ENCODE results near the gene IZUMO2. TPM values are rescaled to one million over a fixed set of nuclear protein-coding genes. Genes with fewer than 3 reads are reported as not detected.
A peak's percentile ranks its signal among the peaks of the same experiment; 100 is the strongest.

IZUMO2 gene
- total RNA-seq, 2 donors from 2014 or later: not detected

GRCh38 chr19:50175924-50176323, 12.8 kb upstream of the IZUMO2 start:
- peaks cover 2% of the 10 kb centered on the region for H3K4me1 Mint-ChIP-seq
- DNase-seq: no peak
- H3K9me3 ChIP-seq (ENCODE audit: control insufficient read depth, low read length, poor library complexity, severe bottlenecking): no peaks in the 10 kb centered on the region
- ATAC-seq: no peak
- peaks cover 23% of the 10 kb centered on the region for H3K27me3 Mint-ChIP-seq
- no peaks in the 10 kb centered on the region for H3K36me3 Mint-ChIP-seq (ENCODE audit: low read depth)
- H3K4me3 Mint-ChIP-seq: no peak overlapping the region
- H3K27ac Mint-ChIP-seq: no peak overlapping the region

- Mint-ChIP-seq H3K4me1 (peaks cover 2% of the 10 kb centered on the region), H3K4me3 (no peak overlapping the region), H3K27me3 (peaks cover 19% of the 10 kb centered on the region), H3K36me3 (ENCODE audit: low read depth) (peaks cover 3% of the 10 kb centered on the region), H3K27ac (no peak overlapping the region)
- ATAC-seq (no peak), DNase-seq (no peak)
- H3K9me3 ChIP-seq (ENCODE audit: control insufficient read depth, low read length, poor library complexity, severe bottlenecking): no peaks in the 10 kb centered on the region
Measured at GRCh38 chr19:50174100-50174793, 11.2 kb upstream of the IZUMO2 start.

- H3K9me3 ChIP-seq (ENCODE audit: control insufficient read depth, low read length, poor library complexity, severe bottlenecking): no peaks in the 10 kb centered on the region
- ATAC-seq: no peak
- H3K4me3 Mint-ChIP-seq: no peak overlapping the region
- H3K4me1 Mint-ChIP-seq: peaks cover 2% of the 10 kb centered on the region
- no peak for DNase-seq
- H3K27me3 Mint-ChIP-seq: peaks cover 22% of the 10 kb centered on the region
- peaks cover 6% of the 10 kb centered on the region for H3K36me3 Mint-ChIP-seq (ENCODE audit: low read depth)
- no peak overlapping the region for H3K27ac Mint-ChIP-seq
Measured at GRCh38 chr19:50173127-50173526, 10.0 kb upstream of the IZUMO2 start.

GRCh38 chr19:50172726-50173125, 9.6 kb upstream of the IZUMO2 start:
- H3K4me1 Mint-ChIP-seq: peaks cover 2% of the 10 kb centered on the region
- ATAC-seq: no peak
- H3K27ac Mint-ChIP-seq: no peak overlapping the region
- peaks cover 6% of the 10 kb centered on the region for H3K36me3 Mint-ChIP-seq (ENCODE audit: low read depth)
- no peak overlapping the region for H3K4me3 Mint-ChIP-seq
- H3K27me3 Mint-ChIP-seq: peaks cover 21% of the 10 kb centered on the region
- H3K9me3 ChIP-seq (ENCODE audit: control insufficient read depth, low read length, poor library complexity, severe bottlenecking): no peaks in the 10 kb centered on the region
- no peak for DNase-seq

GRCh38 chr19:50171752-50172151, 8.7 kb upstream of the IZUMO2 start:
- no peak overlapping the region for H3K4me3 Mint-ChIP-seq
- H3K36me3 Mint-ChIP-seq (ENCODE audit: low read depth): peaks cover 8% of the 10 kb centered on the region
- no peak for DNase-seq
- H3K9me3 ChIP-seq (ENCODE audit: control insufficient read depth, low read length, poor library complexity, severe bottlenecking): no peaks in the 10 kb centered on the region
- H3K27ac Mint-ChIP-seq: no peak overlapping the region
- no peak for ATAC-seq
- H3K4me1 Mint-ChIP-seq: peaks cover 2% of the 10 kb centered on the region
- H3K27me3 Mint-ChIP-seq: peaks cover 31% of the 10 kb centered on the region

- H3K4me1 Mint-ChIP-seq: peaks cover 2% of the 10 kb centered on the region
- no peak for ATAC-seq
- peaks cover 52% of the 10 kb centered on the region for H3K27me3 Mint-ChIP-seq
- no peak overlapping the region for H3K4me3 Mint-ChIP-seq
- H3K36me3 Mint-ChIP-seq (ENCODE audit: low read depth): peaks cover 11% of the 10 kb centered on the region
- DNase-seq: no peak
- H3K27ac Mint-ChIP-seq: no peak overlapping the region
- H3K9me3 ChIP-seq (ENCODE audit: control insufficient read depth, low read length, poor library complexity, severe bottlenecking): no peaks in the 10 kb centered on the region
Measured at GRCh38 chr19:50167314-50167721, 4.2 kb upstream of the IZUMO2 start.

- H3K9me3 ChIP-seq (ENCODE audit: control insufficient read depth, low read length, poor library complexity, severe bottlenecking): no peaks in the 10 kb centered on the region
- H3K4me1 Mint-ChIP-seq: no peaks in the 10 kb centered on the region
- ATAC-seq (no peak), DNase-seq (no peak)
- H3K4me3 Mint-ChIP-seq: no peak overlapping the region
- peaks cover 15% of the 10 kb centered on the region for H3K27me3 Mint-ChIP-seq
- no peaks in the 10 kb centered on the region for H3K36me3 Mint-ChIP-seq (ENCODE audit: low read depth)
- no peak overlapping the region for H3K27ac Mint-ChIP-seq
Measured at GRCh38 chr19:50159078-50159477, 4.0 kb downstream of the IZUMO2 start.

- no peak overlapping the region for H3K4me3 Mint-ChIP-seq
- H3K4me1 Mint-ChIP-seq: no peaks in the 10 kb centered on the region
- no peak overlapping the region for H3K27ac Mint-ChIP-seq
- H3K27me3 Mint-ChIP-seq: peaks cover 15% of the 10 kb centered on the region
- H3K9me3 ChIP-seq (ENCODE audit: control insufficient read depth, low read length, poor library complexity, severe bottlenecking): no peaks in the 10 kb centered on the region
- no peaks in the 10 kb centered on the region for H3K36me3 Mint-ChIP-seq (ENCODE audit: low read depth)
- ATAC-seq (no peak), DNase-seq (no peak)
Measured at GRCh38 chr19:50158577-50158976, 4.5 kb downstream of the IZUMO2 start.

- Mint-ChIP-seq H3K27me3 (peaks cover 28% of the 10 kb centered on the region), H3K36me3 (ENCODE audit: low read depth) (peaks cover 2% of the 10 kb centered on the region), H3K4me1 (peaks cover 2% of the 10 kb centered on the region), H3K4me3 (no peak overlapping the region), H3K27ac (no peak overlapping the region)
- H3K9me3 ChIP-seq (ENCODE audit: control insufficient read depth, low read length, poor library complexity, severe bottlenecking): no peaks in the 10 kb centered on the region
- ATAC-seq (no peak), DNase-seq (no peak)
Measured at GRCh38 chr19:50155520-50156109, 7.5 kb downstream of the IZUMO2 start.

GRCh38 chr19:50154529-50154928, 8.6 kb downstream of the IZUMO2 start:
- no peak overlapping the region for H3K4me3 Mint-ChIP-seq
- no peak for ATAC-seq
- no peaks in the 10 kb centered on the region for H3K9me3 ChIP-seq (ENCODE audit: control insufficient read depth, low read length, poor library complexity, severe bottlenecking)
- no peak overlapping the region for H3K27ac Mint-ChIP-seq
- DNase-seq: no peak
- peaks cover 36% of the 10 kb centered on the region for H3K27me3 Mint-ChIP-seq
- H3K4me1 Mint-ChIP-seq: peaks cover 2% of the 10 kb centered on the region
- peaks cover 2% of the 10 kb centered on the region for H3K36me3 Mint-ChIP-seq (ENCODE audit: low read depth)

- H3K4me3 Mint-ChIP-seq: no peak overlapping the region
- H3K9me3 ChIP-seq (ENCODE audit: control insufficient read depth, low read length, poor library complexity, severe bottlenecking): no peaks in the 10 kb centered on the region
- H3K27me3 Mint-ChIP-seq: peaks cover 48% of the 10 kb centered on the region
- H3K4me1 Mint-ChIP-seq: peaks cover 9% of the 10 kb centered on the region
- no peak overlapping the region for H3K27ac Mint-ChIP-seq
- H3K36me3 Mint-ChIP-seq (ENCODE audit: low read depth): peaks cover 2% of the 10 kb centered on the region
- ATAC-seq: no peak
- no peak for DNase-seq
Measured at GRCh38 chr19:50152578-50152977, 10.5 kb downstream of the IZUMO2 start.

GRCh38 chr19:50148528-50148927, 14.6 kb downstream of the IZUMO2 start:
- H3K4me1 Mint-ChIP-seq: peaks cover 15% of the 10 kb centered on the region
- H3K9me3 ChIP-seq (ENCODE audit: control insufficient read depth, low read length, poor library complexity, severe bottlenecking): no peaks in the 10 kb centered on the region
- peaks cover 40% of the 10 kb centered on the region for H3K27me3 Mint-ChIP-seq
- H3K27ac Mint-ChIP-seq: no peak overlapping the region
- H3K36me3 Mint-ChIP-seq (ENCODE audit: low read depth): peaks cover 2% of the 10 kb centered on the region
- DNase-seq: no peak
- peak overlapping the region; percentile 94 for H3K4me3 Mint-ChIP-seq
- ATAC-seq: no peak

GRCh38 chr19:50147462-50148423, 15.3 kb downstream of the IZUMO2 start:
- Mint-ChIP-seq H3K27me3 (peaks cover 32% of the 10 kb centered on the region), H3K36me3 (ENCODE audit: low read depth) (peaks cover 2% of the 10 kb centered on the region), H3K4me1 (peaks cover 15% of the 10 kb centered on the region), H3K4me3 (peak overlapping the region; percentile 94), H3K27ac (peak overlapping the region; percentile 72)
- no peaks in the 10 kb centered on the region for H3K9me3 ChIP-seq (ENCODE audit: control insufficient read depth, low read length, poor library complexity, severe bottlenecking)
- ATAC-seq (peak; percentile 96), DNase-seq (peak; percentile 37 to 53 (median 49))
